ENCODE measurements around the gene TSPAN7. TPM values are rescaled to one million over a fixed set of nuclear protein-coding genes. Genes with fewer than 3 reads are reported as not detected.
A peak's percentile ranks its signal among the peaks of the same experiment; 100 is the strongest.

Gene TSPAN7
- total RNA-seq, 2 donors from 2014 or later, result not detected

GRCh38 chrX:38607976-38608375, 46.6 kb downstream of the TSPAN7 start:
- ATAC-seq, result no peak
- H3K4me1 Mint-ChIP-seq (ENCODE audit: low read depth in 2 of 2), result no peaks in the 10 kb centered on the region
- no peaks in the 10 kb centered on the region for H3K9me3 Mint-ChIP-seq
- H3K4me3 Mint-ChIP-seq, result no peak overlapping the region
- H3K27me3 Mint-ChIP-seq, result peaks cover 0 to 11% of the 10 kb centered on the region in 2 donors
- DNase-seq (ENCODE audit: low spot score), result no peak
- no peaks in the 10 kb centered on the region for H3K36me3 Mint-ChIP-seq
- no peak overlapping the region for H3K27ac Mint-ChIP-seq

DNA sequence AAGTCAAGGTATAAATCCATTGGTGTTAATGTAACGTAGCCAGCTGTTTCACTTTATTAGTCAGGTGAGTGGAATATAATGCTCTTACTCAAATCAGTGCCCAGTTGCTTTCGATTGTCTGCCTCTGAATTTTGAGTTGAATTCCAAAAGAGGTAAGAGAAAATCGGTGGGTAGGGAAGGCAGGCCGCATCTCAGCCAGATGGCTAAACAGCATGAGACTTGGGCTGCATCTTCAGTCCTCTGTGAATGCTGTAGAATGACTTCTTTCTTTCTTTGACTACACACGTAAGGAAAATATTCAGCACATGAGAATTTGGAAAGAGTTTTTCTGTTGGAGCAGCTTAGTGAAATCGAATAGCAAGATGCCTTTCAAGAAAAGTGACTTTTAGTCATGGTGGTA, 49.5 kb downstream of the TSPAN7 start:
- no peak overlapping the region for H3K27ac Mint-ChIP-seq
- H3K36me3 Mint-ChIP-seq, result no peaks in the 10 kb centered on the region
- no peaks in the 10 kb centered on the region for H3K9me3 Mint-ChIP-seq
- no peak for ATAC-seq
- peaks cover 0 to 15% of the 10 kb centered on the region in 2 donors for H3K27me3 Mint-ChIP-seq
- no peak for DNase-seq (ENCODE audit: low spot score)
- H3K4me3 Mint-ChIP-seq, result no peak overlapping the region
- no peaks in the 10 kb centered on the region for H3K4me1 Mint-ChIP-seq (ENCODE audit: low read depth in 2 of 2)

- H3K4me3 Mint-ChIP-seq, result no peak overlapping the region
- DNase-seq (ENCODE audit: low spot score) (no peak), ATAC-seq (no peak)
- no peaks in the 10 kb centered on the region for H3K36me3 Mint-ChIP-seq
- H3K4me1 Mint-ChIP-seq (ENCODE audit: low read depth in 2 of 2), result no peaks in the 10 kb centered on the region
- peaks cover 0 to 15% of the 10 kb centered on the region in 2 donors for H3K27me3 Mint-ChIP-seq
- no peak overlapping the region for H3K27ac Mint-ChIP-seq
- no peaks in the 10 kb centered on the region for H3K9me3 Mint-ChIP-seq
Measured at GRCh38 chrX:38612281-38612680, 50.9 kb downstream of the TSPAN7 start.

- ATAC-seq (no peak), DNase-seq (ENCODE audit: low spot score) (no peak)
- Mint-ChIP-seq H3K27ac (no peak overlapping the region), H3K36me3 (no peaks in the 10 kb centered on the region), H3K9me3 (no peaks in the 10 kb centered on the region), H3K4me3 (no peak overlapping the region), H3K4me1 (ENCODE audit: low read depth in 2 of 2) (no peaks in the 10 kb centered on the region), H3K27me3 (peaks cover 0 to 14% of the 10 kb centered on the region in 2 donors)
Measured at GRCh38 chrX:38614485-38614884, 53.1 kb downstream of the TSPAN7 start.

DNA sequence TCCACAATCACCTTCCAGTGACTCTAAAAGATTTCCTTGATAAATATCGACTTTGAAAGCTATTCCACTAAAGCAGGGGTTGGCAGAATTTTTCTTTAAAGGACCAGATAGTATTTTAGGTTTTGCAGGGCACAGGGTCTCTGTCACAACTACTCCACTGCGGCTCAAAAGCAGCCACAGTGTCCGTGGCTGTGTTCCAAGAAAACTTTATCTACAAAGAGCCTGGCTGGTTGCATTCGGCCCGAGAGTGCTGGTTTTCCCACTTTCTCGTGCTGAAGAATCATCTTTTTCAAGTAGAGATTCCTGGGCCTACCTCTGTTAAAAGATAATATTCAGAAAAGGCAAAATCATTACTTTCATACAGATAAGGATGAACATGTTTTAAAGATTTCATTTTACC, 55.6 kb downstream of the TSPAN7 start:
- ATAC-seq (no peak), DNase-seq (ENCODE audit: low spot score) (no peak)
- no peaks in the 10 kb centered on the region for H3K4me1 Mint-ChIP-seq (ENCODE audit: low read depth in 2 of 2)
- peaks cover 0 to 17% of the 10 kb centered on the region in 2 donors for H3K27me3 Mint-ChIP-seq
- no peaks in the 10 kb centered on the region for H3K9me3 Mint-ChIP-seq
- no peak overlapping the region for H3K4me3 Mint-ChIP-seq
- H3K27ac Mint-ChIP-seq, result no peak overlapping the region
- H3K36me3 Mint-ChIP-seq, result no peaks in the 10 kb centered on the region

DNA sequence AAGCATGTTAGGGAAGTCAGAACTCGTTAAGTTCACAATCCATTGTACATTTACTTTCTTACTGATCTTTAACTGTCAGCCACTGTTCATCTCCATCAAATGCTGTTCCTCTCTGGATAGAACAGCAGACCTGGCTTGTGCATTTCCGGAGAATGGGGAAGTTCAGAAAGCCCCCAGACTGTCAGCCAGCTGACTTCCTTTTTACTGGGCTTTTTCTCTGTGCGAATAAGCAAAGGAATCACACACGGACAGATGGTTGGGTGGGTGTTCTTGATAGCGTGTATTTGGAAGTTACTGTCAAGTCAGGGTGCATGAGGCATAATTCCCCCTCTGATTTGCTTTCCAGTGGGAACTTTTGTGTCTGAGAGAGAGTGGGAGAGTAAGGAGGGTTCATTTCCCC, 56.8 kb downstream of the TSPAN7 start:
- no peaks in the 10 kb centered on the region for H3K9me3 Mint-ChIP-seq
- H3K4me1 Mint-ChIP-seq (ENCODE audit: low read depth in 2 of 2), result no peaks in the 10 kb centered on the region
- no peak overlapping the region for H3K27ac Mint-ChIP-seq
- H3K36me3 Mint-ChIP-seq, result no peaks in the 10 kb centered on the region
- ATAC-seq (no peak), DNase-seq (ENCODE audit: low spot score) (no peak)
- H3K27me3 Mint-ChIP-seq, result peaks cover 0 to 15% of the 10 kb centered on the region in 2 donors
- H3K4me3 Mint-ChIP-seq, result no peak overlapping the region

DNA sequence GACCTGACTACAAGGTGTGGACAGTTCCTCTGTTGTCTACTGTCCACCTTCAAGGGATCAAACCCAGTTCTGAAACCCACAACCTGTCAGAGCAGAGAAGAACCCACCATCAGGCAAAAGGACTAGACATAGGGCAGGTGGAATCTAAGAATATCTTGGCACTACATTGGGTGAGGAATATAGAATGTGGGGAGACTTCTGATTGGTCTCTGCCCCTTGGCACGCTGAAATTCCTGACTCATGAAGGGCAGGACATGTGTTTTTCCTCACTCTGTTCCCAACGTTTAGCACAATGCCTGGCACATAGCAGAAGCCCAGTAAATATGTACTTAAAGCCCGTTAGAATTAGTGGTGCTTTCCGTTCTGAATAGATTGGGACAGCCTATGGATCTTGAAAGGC, 59.3 kb downstream of the TSPAN7 start:
- Mint-ChIP-seq H3K9me3 (no peaks in the 10 kb centered on the region), H3K4me1 (ENCODE audit: low read depth in 2 of 2) (no peaks in the 10 kb centered on the region), H3K27ac (no peak overlapping the region), H3K36me3 (no peaks in the 10 kb centered on the region), H3K4me3 (no peak overlapping the region), H3K27me3 (peaks cover 5 to 17% of the 10 kb centered on the region in 2 donors)
- DNase-seq (ENCODE audit: low spot score), result no peak
- ATAC-seq, result no peak

GRCh38 chrX:38626296-38626695, 65.0 kb downstream of the TSPAN7 start:
- Mint-ChIP-seq H3K36me3 (no peaks in the 10 kb centered on the region), H3K9me3 (no peaks in the 10 kb centered on the region), H3K27ac (no peak overlapping the region), H3K4me1 (ENCODE audit: low read depth in 2 of 2) (no peaks in the 10 kb centered on the region), H3K4me3 (no peak overlapping the region), H3K27me3 (peaks cover 15 to 16% of the 10 kb centered on the region in 2 donors)
- DNase-seq (ENCODE audit: low spot score) (no peak), ATAC-seq (no peak)

DNA sequence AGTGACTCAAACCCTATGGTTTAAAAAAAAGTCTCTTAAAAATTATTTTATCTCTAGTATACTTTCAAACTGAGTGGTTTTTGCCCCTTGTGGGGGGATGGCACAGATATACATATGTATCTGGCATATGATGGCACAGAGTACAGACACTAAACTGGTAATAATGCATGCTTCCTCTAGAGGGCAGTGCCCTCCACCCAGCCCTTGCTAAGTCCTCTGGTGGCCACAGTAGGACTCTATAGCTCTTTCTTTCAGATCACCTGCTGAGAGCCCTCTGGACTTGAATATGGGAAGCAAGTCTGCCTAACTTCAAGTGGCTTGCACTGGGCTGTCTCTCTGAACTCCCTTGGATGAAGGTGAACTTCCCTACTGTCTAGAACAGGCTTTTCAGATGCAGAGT, 66.3 kb downstream of the TSPAN7 start:
- no peak overlapping the region for H3K4me3 Mint-ChIP-seq
- H3K4me1 Mint-ChIP-seq (ENCODE audit: low read depth in 2 of 2), result no peaks in the 10 kb centered on the region
- no peaks in the 10 kb centered on the region for H3K9me3 Mint-ChIP-seq
- no peak overlapping the region for H3K27ac Mint-ChIP-seq
- peaks cover 13 to 16% of the 10 kb centered on the region in 2 donors for H3K27me3 Mint-ChIP-seq
- no peaks in the 10 kb centered on the region for H3K36me3 Mint-ChIP-seq
- DNase-seq (ENCODE audit: low spot score) (no peak), ATAC-seq (peak; percentile 62 to 78)

DNA sequence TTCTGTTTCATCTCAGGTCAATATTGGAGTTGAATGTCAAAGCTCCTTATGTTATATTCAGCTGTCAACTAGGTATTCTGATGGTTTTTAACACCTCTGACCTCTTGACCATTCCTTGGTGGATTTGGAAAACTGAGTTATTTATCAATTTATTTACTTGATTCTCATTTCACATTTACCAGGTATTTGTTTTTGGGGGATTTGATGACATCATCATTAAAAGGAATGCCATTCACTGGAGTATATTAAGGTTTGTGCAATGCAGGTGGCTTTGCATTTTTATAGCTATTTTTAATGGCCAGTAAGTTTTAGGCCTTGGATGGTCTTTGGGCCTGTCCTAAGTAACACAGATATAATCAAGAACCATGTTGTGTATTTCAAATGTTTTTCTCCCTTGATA, 67.2 kb downstream of the TSPAN7 start:
- DNase-seq (ENCODE audit: low spot score), result no peak
- Mint-ChIP-seq H3K9me3 (no peaks in the 10 kb centered on the region), H3K27me3 (peaks cover 13 to 16% of the 10 kb centered on the region in 2 donors), H3K4me1 (ENCODE audit: low read depth in 2 of 2) (no peaks in the 10 kb centered on the region), H3K27ac (no peak overlapping the region), H3K4me3 (no peak overlapping the region), H3K36me3 (no peaks in the 10 kb centered on the region)
- ATAC-seq, result no peak

- H3K36me3 Mint-ChIP-seq, result no peaks in the 10 kb centered on the region
Measured at GRCh38 chrX:38632516-38632915, 71.2 kb downstream of the TSPAN7 start.

DNA sequence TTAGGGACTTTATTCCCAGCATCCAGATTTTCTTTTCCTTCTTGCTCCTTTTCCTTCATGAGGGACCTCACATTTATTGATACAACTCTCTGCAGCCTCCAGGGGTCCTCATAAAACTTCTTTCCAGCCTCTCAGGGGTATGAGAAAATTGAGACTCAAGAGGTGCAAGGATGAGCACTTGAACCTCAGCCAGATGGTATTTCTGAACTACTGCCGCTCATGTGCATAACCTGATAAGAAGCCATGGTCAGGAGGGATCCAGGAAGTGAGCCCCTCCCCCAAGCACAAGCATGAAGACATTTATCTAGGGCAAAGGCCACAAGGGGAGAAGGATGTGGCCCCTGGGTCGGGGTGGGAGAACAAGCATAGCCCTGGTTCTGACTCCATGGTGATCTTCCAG, 73.3 kb downstream of the TSPAN7 start:
- Mint-ChIP-seq H3K4me1 (ENCODE audit: low read depth in 2 of 2) (peaks cover 0 to 5% of the 10 kb centered on the region in 2 donors), H3K36me3 (no peaks in the 10 kb centered on the region), H3K27me3 (peaks cover 0 to 5% of the 10 kb centered on the region in 2 donors), H3K9me3 (no peaks in the 10 kb centered on the region), H3K4me3 (no peak overlapping the region), H3K27ac (no peak overlapping the region)
- ATAC-seq (no peak), DNase-seq (ENCODE audit: low spot score) (no peak)

More at GRCh38 chrX:38632516-38632915, 71.2 kb downstream of the TSPAN7 start:
- DNase-seq (ENCODE audit: low spot score) (no peak), ATAC-seq (no peak)
- no peak overlapping the region for H3K27ac Mint-ChIP-seq
- H3K4me1 Mint-ChIP-seq (ENCODE audit: low read depth in 2 of 2), result peaks cover 0 to 5% of the 10 kb centered on the region in 2 donors
- peak overlapping the region; percentile 30 for H3K4me3 Mint-ChIP-seq
- no peaks in the 10 kb centered on the region for H3K27me3 Mint-ChIP-seq
- no peaks in the 10 kb centered on the region for H3K9me3 Mint-ChIP-seq

- H3K27ac Mint-ChIP-seq, result no peak overlapping the region
- ATAC-seq (no peak), DNase-seq (ENCODE audit: low spot score) (no peak)
- H3K27me3 Mint-ChIP-seq, result peaks cover 11 to 15% of the 10 kb centered on the region in 2 donors
- H3K36me3 Mint-ChIP-seq, result no peaks in the 10 kb centered on the region
- H3K4me1 Mint-ChIP-seq (ENCODE audit: low read depth in 2 of 2), result peaks cover 0 to 5% of the 10 kb centered on the region in 2 donors
- H3K4me3 Mint-ChIP-seq, result no peak overlapping the region
- H3K9me3 Mint-ChIP-seq, result no peaks in the 10 kb centered on the region
Measured at GRCh38 chrX:38636949-38637819, 75.8 kb downstream of the TSPAN7 start.

GRCh38 chrX:38638952-38639529, 77.7 kb downstream of the TSPAN7 start:
- Mint-ChIP-seq H3K4me3 (no peak overlapping the region), H3K36me3 (no peaks in the 10 kb centered on the region), H3K27ac (no peak overlapping the region), H3K4me1 (ENCODE audit: low read depth in 2 of 2) (peaks cover 0 to 5% of the 10 kb centered on the region in 2 donors), H3K27me3 (peaks cover 12 to 19% of the 10 kb centered on the region in 2 donors), H3K9me3 (no peaks in the 10 kb centered on the region)
- DNase-seq (ENCODE audit: low spot score) (no peak), ATAC-seq (no peak)
